GM10248 (cell line): Measurements from ENCODE around the gene LEFTY1.

ENCODE experiments used
- CTCF ChIA-PET: fragments of 300-600 bp; sonication (Branson Sonifier 250); formaldehyde crosslinking; extraction: SDS; loops from one replicate; lab custom pipeline; 2021; ENCODE audit warnings: antibody characterized with exemption; lab: Yijun Ruan, JAX
- POLR2A ChIA-PET: fragments of 350-650 bp; sonication (Branson Sonifier 250); formaldehyde crosslinking; extraction: SDS; loops from one replicate; lab custom pipeline; 2020; ENCODE audit warnings: antibody characterized with exemption; lab: Yijun Ruan, JAX
- DNase-seq: peaks from one replicate; pipeline ENCODE4 v3.0.0; 2012; ENCODE audit errors: extremely low spot score
- CTCF ChIP-seq: IDR thresholded peaks from 2 replicates; pipeline ENCODE4 v1.5.1; 2012; ENCODE audit warnings: mild to moderate bottlenecking, low read depth; ENCODE audit errors: extremely low read depth, missing control alignments, control extremely low read depth

LEFTY1 gene

GRCh38 chr1:225861834-225862580 lies 26.9 kb downstream of the LEFTY1 start:
- ChIA-PET CTCF (no interaction called here), POLR2A (no interaction called here)
- TF ChIP-seq CTCF = no peak
- DNase-seq = no peak

GRCh38 chr1:225860876-225861441 lies 28.0 kb downstream of the LEFTY1 start:
- no peak for TF ChIP-seq CTCF
- POLR2A ChIA-PET = no interaction called here
- DNase-seq = no peak
- CTCF ChIA-PET = interaction anchor here (0.7 to 1.4 kb wide), 4 partner anchors 16 to 386 kb away, joined by 3 to 4 read pairs (median 3); no protein-coding TSS in a partner anchor

GRCh38 chr1:225860107-225860506 lies 28.8 kb downstream of the LEFTY1 start:
- ChIA-PET POLR2A (no interaction called here), CTCF (interaction anchor here (1.1 to 1.4 kb wide), 4 partner anchors 15 to 385 kb away, joined by 3 to 4 read pairs (median 4); no protein-coding TSS in a partner anchor)

GRCh38 chr1:225859151-225859550 lies 29.8 kb downstream of the LEFTY1 start:
- DNase-seq = no peak
- ChIA-PET CTCF (interaction anchor here (1.1 to 1.4 kb wide), 2 partner anchors 14 to 18 kb away, joined by 3 to 4 read pairs; no protein-coding TSS in a partner anchor), POLR2A (no interaction called here)
- no peak for TF ChIP-seq CTCF

More at GRCh38 chr1:225860107-225860506, 28.8 kb downstream of the LEFTY1 start:
- DNase-seq = no peak
- TF ChIP-seq CTCF = no peak

GRCh38 chr1:225857256-225857655 lies 31.7 kb downstream of the LEFTY1 start:
- TF ChIP-seq CTCF = no peak
- ChIA-PET POLR2A (no interaction called here), CTCF (no interaction called here)
- no peak for DNase-seq

- no peak for DNase-seq
- ChIA-PET CTCF (interaction anchor here (0.9 to 1.6 kb wide), 3 partner anchors 12 to 27 kb away, joined by 3 to 4 read pairs (median 3); partner anchors contain the start of gene TMEM63A), POLR2A (no interaction called here)
- TF ChIP-seq CTCF = no peak
Measured at GRCh38 chr1:225855503-225856300, 33.2 kb downstream of the LEFTY1 start.
